Activated naive CD8-positive, alpha-beta T cell (primary cell): ENCODE measurements around the gene PAPOLA.

Source experiments
- H3K27ac Mint-ChIP-seq: one replicate; pipeline ENCODE4 v1.8.0; 2021; ENCODE audit warnings: mixed read lengths
- H3K27me3 Mint-ChIP-seq: one replicate; pipeline ENCODE4 v1.8.0; 2021; ENCODE audit warnings: mixed read lengths
- H3K36me3 Mint-ChIP-seq: one replicate; pipeline ENCODE4 v1.8.0; 2021; ENCODE audit warnings: mixed read lengths
- H3K4me1 Mint-ChIP-seq: one replicate; pipeline ENCODE4 v1.8.0; 2021; ENCODE audit warnings: low read depth, mixed read lengths
- H3K4me3 Mint-ChIP-seq: one replicate; pipeline ENCODE4 v1.8.0; 2021; ENCODE audit warnings: mild to moderate bottlenecking, mixed read lengths
- H3K9me3 Mint-ChIP-seq: one replicate; pipeline ENCODE4 v1.8.0; 2021; ENCODE audit warnings: low read depth, mixed read lengths

PAPOLA gene

GRCh38 chr14:96583569-96584041, 81.4 kb downstream of the PAPOLA start:
- Mint-ChIP-seq H3K27ac (no peak overlapping the region), H3K9me3 (no peaks in the 10 kb centered on the region), H3K27me3 (peaks cover 12% of the 10 kb centered on the region), H3K4me3 (no peak overlapping the region), H3K4me1 (peaks cover 1% of the 10 kb centered on the region), H3K36me3 (no peaks in the 10 kb centered on the region)

DNA sequence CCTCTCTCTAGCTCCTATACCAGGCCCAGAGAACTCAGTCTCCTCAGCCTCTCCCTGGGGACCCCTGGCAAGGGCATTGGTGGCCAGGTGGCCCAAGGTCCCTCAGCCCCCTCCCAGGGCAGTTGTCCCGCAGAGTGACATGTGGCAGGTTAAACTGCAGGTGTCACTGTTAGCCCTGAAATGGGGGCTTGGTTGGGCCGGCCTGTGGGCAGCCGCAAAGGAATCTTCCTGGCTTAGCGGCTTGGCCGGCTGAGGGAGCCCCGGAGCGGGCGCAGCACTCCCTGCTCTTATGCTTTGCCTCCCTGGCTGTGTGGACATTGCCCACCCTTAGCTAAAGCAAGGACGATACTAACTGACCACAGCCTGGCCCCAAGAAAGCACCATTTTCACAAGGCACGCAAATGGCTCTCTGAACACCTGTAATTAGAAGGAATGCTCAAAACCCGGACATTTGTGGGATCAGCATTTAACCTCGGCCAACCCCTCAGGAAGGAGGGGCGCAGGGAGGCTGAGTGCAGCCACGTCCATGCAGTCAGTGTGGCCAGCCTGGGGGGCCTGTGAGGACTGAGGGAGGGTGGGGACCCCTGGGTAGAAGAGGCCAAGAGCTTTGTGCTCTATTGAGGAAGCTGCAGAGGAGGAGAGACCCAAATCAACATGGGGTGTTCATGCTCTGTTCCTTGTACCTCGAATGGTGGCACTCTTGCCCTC, 82.2 kb downstream of the PAPOLA start:
- no peak overlapping the region for H3K4me3 Mint-ChIP-seq
- peaks cover 12% of the 10 kb centered on the region for H3K27me3 Mint-ChIP-seq
- peaks cover 1% of the 10 kb centered on the region for H3K4me1 Mint-ChIP-seq
- no peak overlapping the region for H3K27ac Mint-ChIP-seq
- H3K9me3 Mint-ChIP-seq = no peaks in the 10 kb centered on the region
- H3K36me3 Mint-ChIP-seq = no peaks in the 10 kb centered on the region

GRCh38 chr14:96584907-96585671, 82.9 kb downstream of the PAPOLA start:
- Mint-ChIP-seq H3K4me3 (no peak overlapping the region), H3K9me3 (no peaks in the 10 kb centered on the region), H3K27ac (no peak overlapping the region), H3K36me3 (no peaks in the 10 kb centered on the region), H3K4me1 (peaks cover 1% of the 10 kb centered on the region), H3K27me3 (peaks cover 12% of the 10 kb centered on the region)

GRCh38 chr14:96585672-96586013, 83.5 kb downstream of the PAPOLA start:
- H3K27ac Mint-ChIP-seq = no peak overlapping the region
- no peaks in the 10 kb centered on the region for H3K9me3 Mint-ChIP-seq
- no peaks in the 10 kb centered on the region for H3K36me3 Mint-ChIP-seq

GRCh38 chr14:96586056-96586455, 83.9 kb downstream of the PAPOLA start:
- no peaks in the 10 kb centered on the region for H3K9me3 Mint-ChIP-seq
- no peaks in the 10 kb centered on the region for H3K36me3 Mint-ChIP-seq
- H3K27ac Mint-ChIP-seq = no peak overlapping the region
- H3K4me3 Mint-ChIP-seq = no peak overlapping the region
- peaks cover 1% of the 10 kb centered on the region for H3K4me1 Mint-ChIP-seq
- peaks cover 12% of the 10 kb centered on the region for H3K27me3 Mint-ChIP-seq

More at GRCh38 chr14:96585672-96586013, 83.5 kb downstream of the PAPOLA start:
- H3K27me3 Mint-ChIP-seq = peaks cover 12% of the 10 kb centered on the region
- no peak overlapping the region for H3K4me3 Mint-ChIP-seq
- H3K4me1 Mint-ChIP-seq = peaks cover 1% of the 10 kb centered on the region

GRCh38 chr14:96586921-96587822, 85.0 kb downstream of the PAPOLA start:
- Mint-ChIP-seq H3K4me1 (peaks cover 1% of the 10 kb centered on the region), H3K27ac (no peak overlapping the region), H3K9me3 (no peaks in the 10 kb centered on the region), H3K27me3 (peaks cover 15% of the 10 kb centered on the region), H3K4me3 (no peak overlapping the region), H3K36me3 (no peaks in the 10 kb centered on the region)

DNA sequence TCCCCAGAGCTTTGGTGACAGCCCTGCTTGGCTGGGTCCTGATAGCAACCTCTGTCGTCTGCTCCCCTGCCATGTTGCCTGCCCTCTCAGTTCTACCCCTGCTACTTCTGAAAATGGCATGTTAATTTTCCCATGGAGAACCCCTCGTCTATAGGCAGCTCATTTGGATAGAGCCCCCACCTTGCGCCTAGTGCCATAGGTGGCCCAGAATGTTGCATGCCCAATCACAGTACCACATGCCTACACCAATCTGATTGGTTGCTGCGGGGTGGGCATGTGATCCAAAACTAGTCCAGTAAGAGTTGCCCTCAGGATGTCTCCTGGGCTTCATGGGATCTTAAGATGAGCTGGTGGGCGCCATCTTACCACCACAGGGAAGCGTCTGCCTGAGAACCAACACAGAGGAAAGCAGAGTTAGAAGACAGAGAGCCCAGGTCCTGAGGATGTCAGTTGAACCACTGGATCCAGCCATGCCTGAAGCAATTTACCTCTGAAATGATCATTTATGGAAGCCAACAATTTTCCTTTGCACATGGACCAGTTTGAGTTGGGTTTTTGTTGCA, 85.7 kb downstream of the PAPOLA start:
- no peak overlapping the region for H3K4me3 Mint-ChIP-seq
- H3K36me3 Mint-ChIP-seq = no peaks in the 10 kb centered on the region
- H3K27ac Mint-ChIP-seq = no peak overlapping the region
- H3K4me1 Mint-ChIP-seq = peaks cover 3% of the 10 kb centered on the region
- H3K27me3 Mint-ChIP-seq = peaks cover 15% of the 10 kb centered on the region
- H3K9me3 Mint-ChIP-seq = no peaks in the 10 kb centered on the region

DNA sequence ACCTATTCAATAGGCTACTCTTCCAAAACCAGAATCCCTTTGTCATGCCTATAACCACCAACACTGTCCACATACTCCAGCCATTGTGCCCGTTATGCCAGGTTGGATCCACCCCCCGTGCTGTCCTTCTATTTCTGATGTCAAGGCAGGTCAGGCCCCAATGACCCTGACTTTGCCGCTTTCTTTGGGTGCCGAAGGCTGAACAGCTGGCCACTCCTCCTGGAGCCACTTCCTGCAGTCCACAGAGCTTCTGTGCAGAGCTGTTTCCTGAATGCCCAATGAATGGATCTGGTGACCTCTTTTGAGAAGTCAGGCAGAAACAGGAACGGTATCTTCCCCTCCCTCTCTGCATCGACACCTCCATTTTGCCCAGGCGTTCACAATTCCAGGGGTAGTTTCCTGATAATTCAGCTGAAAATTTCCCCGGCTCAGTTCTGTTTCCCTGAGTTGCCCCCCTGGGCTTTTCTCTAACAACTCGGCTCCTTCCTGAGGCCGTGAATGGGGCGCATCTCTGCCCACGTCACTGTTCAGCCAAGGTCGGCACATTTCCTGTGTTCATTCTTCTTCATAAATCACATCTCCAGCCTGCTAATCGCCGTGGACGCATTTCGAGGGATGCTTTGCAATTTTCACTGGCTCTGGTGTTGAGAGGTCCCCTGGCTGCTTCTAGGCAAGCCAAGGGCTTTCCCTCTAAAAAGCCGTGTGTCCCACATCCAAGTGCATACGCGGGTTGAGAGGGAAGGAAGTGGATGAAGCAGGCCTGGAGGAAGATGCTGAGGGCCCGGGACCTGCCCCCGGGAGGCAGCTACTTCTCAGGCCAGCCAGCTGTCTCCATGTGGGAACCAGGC, 86.5 kb downstream of the PAPOLA start:
- Mint-ChIP-seq H3K36me3 (no peaks in the 10 kb centered on the region), H3K27me3 (peaks cover 15% of the 10 kb centered on the region), H3K4me1 (peaks cover 7% of the 10 kb centered on the region), H3K9me3 (no peaks in the 10 kb centered on the region), H3K4me3 (no peak overlapping the region), H3K27ac (no peak overlapping the region)

GRCh38 chr14:96589577-96589976, 87.4 kb downstream of the PAPOLA start:
- no peaks in the 10 kb centered on the region for H3K9me3 Mint-ChIP-seq
- no peak overlapping the region for H3K4me3 Mint-ChIP-seq
- H3K27ac Mint-ChIP-seq = no peak overlapping the region
- no peaks in the 10 kb centered on the region for H3K36me3 Mint-ChIP-seq
- H3K4me1 Mint-ChIP-seq = peaks cover 7% of the 10 kb centered on the region
- peaks cover 12% of the 10 kb centered on the region for H3K27me3 Mint-ChIP-seq

- Mint-ChIP-seq H3K4me3 (no peak overlapping the region), H3K36me3 (no peaks in the 10 kb centered on the region), H3K27ac (no peak overlapping the region), H3K4me1 (peaks cover 7% of the 10 kb centered on the region), H3K9me3 (no peaks in the 10 kb centered on the region), H3K27me3 (peaks cover 12% of the 10 kb centered on the region)
Measured at GRCh38 chr14:96590190-96590864, 88.1 kb downstream of the PAPOLA start.

GRCh38 chr14:96592591-96593386, 90.6 kb downstream of the PAPOLA start:
- Mint-ChIP-seq H3K4me3 (peak overlapping the region; percentile 80), H3K4me1 (peaks cover 7% of the 10 kb centered on the region), H3K36me3 (no peaks in the 10 kb centered on the region), H3K27me3 (peaks cover 6% of the 10 kb centered on the region), H3K27ac (no peak overlapping the region), H3K9me3 (no peaks in the 10 kb centered on the region)

DNA sequence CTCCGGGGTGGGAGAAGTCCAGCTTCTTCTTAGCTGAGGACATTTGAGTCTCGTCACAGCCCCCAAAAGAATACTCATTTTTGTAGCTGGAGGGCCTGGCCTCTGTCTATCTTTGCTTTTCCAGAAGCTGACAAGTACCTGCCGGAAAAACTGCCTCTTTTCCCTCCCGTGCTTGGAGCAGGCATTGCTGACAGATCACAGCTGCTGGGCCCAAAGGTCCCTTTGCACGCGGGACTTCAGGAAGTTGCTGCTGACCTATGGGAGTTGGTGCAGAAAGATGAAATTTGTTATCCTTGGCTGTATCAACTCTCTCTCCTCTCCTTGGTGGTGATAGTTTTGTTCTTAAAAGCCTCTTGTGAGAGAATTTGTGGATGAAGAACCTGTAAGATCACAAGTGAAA, 92.8 kb downstream of the PAPOLA start:
- Mint-ChIP-seq H3K27ac (no peak overlapping the region), H3K36me3 (no peaks in the 10 kb centered on the region), H3K4me3 (no peak overlapping the region), H3K4me1 (peaks cover 7% of the 10 kb centered on the region), H3K9me3 (no peaks in the 10 kb centered on the region), H3K27me3 (peaks cover 2% of the 10 kb centered on the region)

DNA sequence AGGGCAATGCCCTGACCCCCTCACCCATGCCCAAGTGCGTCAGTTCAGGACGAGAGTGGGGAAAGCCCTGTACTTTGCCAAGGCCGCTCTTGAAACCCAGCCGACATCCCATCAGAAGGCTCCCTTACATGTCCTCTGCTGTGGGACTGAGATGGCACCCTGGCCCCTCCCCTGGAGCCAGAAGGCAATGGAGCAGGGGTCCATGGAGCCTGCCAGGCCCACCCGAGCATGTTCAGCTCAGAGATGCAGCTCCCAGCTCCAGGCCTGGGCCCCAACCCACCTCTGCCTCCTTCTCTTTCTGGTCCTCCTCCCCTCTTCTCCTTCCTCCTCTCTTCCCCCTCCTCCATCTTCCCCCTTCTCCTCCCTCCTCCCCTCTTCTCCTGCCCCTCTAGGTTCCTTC, 95.5 kb downstream of the PAPOLA start:
- Mint-ChIP-seq H3K27me3 (peaks cover 5% of the 10 kb centered on the region), H3K4me3 (no peak overlapping the region), H3K36me3 (no peaks in the 10 kb centered on the region), H3K4me1 (peaks cover 7% of the 10 kb centered on the region), H3K27ac (no peak overlapping the region), H3K9me3 (no peaks in the 10 kb centered on the region)
